WTC11 (cell line): ENCODE results near the gene AADACL4. TPM values are rescaled to one million over a fixed set of nuclear protein-coding genes. Genes with fewer than 3 reads are reported as not detected.

Source experiments
- ATAC-seq: fragments of 200-7000 bp; cut with Tn5 transposase; 2 replicates; pipeline ENCODE4 v1.10.0; 2021; ENCODE audit warnings: mild to moderate bottlenecking, moderate library complexity
- CTCF ChIA-PET: fragments of 300-600 bp; sonication (Branson Sonifier 250); formaldehyde crosslinking; loops from one replicate; lab custom pipeline; 2021; ENCODE audit warnings: antibody characterized with exemption; lab: Charles Lee
- POLR2A ChIA-PET: fragments of 350-600 bp; sonication (Branson Sonifier 250); formaldehyde crosslinking; loops from one replicate; lab custom pipeline; 2021; ENCODE audit warnings: antibody characterized with exemption; lab: Charles Lee
- DNase-seq: peaks from one replicate; pipeline ENCODE4 v3.0.0; 2021; ENCODE audit warnings: low spot score
- H3K27ac Mint-ChIP-seq: 2 replicates; pipeline ENCODE4 v1.8.0; 2021; ENCODE audit warnings: mixed read lengths
- H3K27me3 Mint-ChIP-seq: 2 replicates; pipeline ENCODE4 v1.8.0; 2021; ENCODE audit warnings: low read depth, mild to moderate bottlenecking, moderate library complexity, mixed read lengths
- H3K36me3 Mint-ChIP-seq: 2 replicates; pipeline ENCODE4 v1.8.0; 2021; ENCODE audit warnings: mixed read lengths
- H3K4me1 Mint-ChIP-seq: 2 replicates; pipeline ENCODE4 v1.8.0; 2022; ENCODE audit warnings: mixed read lengths
- H3K4me3 Mint-ChIP-seq: 2 replicates; pipeline ENCODE4 v1.8.0; 2021; ENCODE audit warnings: mild to moderate bottlenecking, moderate library complexity, mixed read lengths
- H3K9me3 Mint-ChIP-seq: 2 replicates; pipeline ENCODE4 v1.8.0; 2021; ENCODE audit warnings: mixed read lengths
- EMX1 ChIP-seq: fragments of 250-450 bp; sonication (Bioruptor Pico); IDR thresholded peaks from 2 replicates; pipeline ENCODE4 v1.8.0; 2021; ENCODE audit warnings: mild to moderate bottlenecking
- FOXP1 ChIP-seq: sonication (generic); formaldehyde crosslinking; IDR thresholded peaks from 2 replicates; pipeline ENCODE4 v1.8.0; 2022; ENCODE audit warnings: missing genetic modification reagents, mild to moderate bottlenecking, moderate library complexity, borderline replicate concordance
- GABPB1 ChIP-seq: sonication (generic); formaldehyde crosslinking; IDR thresholded peaks from 2 replicates; pipeline ENCODE4 v1.8.1; 2023; ENCODE audit warnings: mild to moderate bottlenecking, missing genetic modification reagents
- JUN ChIP-seq: sonication (generic); formaldehyde crosslinking; IDR thresholded peaks from 2 replicates; pipeline ENCODE4 v1.8.0; 2023; ENCODE audit warnings: mild to moderate bottlenecking, missing genetic modification reagents
- NR3C1 ChIP-seq: sonication (generic); formaldehyde crosslinking; conservative IDR thresholded peaks from 2 replicates; pipeline ENCODE4 v1.8.1; 2023; ENCODE audit warnings: low read depth, mild to moderate bottlenecking, missing genetic modification reagents
- OVOL2 ChIP-seq: fragments of 250-450 bp; sonication (Bioruptor Pico); IDR thresholded peaks from 2 replicates; pipeline ENCODE4 v1.9.0; 2021; ENCODE audit warnings: mild to moderate bottlenecking, borderline replicate concordance
- PRRX2 ChIP-seq: fragments of 250-450 bp; sonication (Bioruptor Pico); IDR thresholded peaks from 2 replicates; pipeline ENCODE4 v1.8.0; 2021; ENCODE audit warnings: mild to moderate bottlenecking
- TCF7 ChIP-seq: sonication (generic); formaldehyde crosslinking; IDR thresholded peaks from 2 replicates; pipeline ENCODE4 v1.8.0; 2022; ENCODE audit warnings: mild to moderate bottlenecking, low read depth, missing genetic modification reagents, moderate library complexity
- TEAD1 ChIP-seq: sonication (generic); formaldehyde crosslinking; IDR thresholded peaks from 2 replicates; pipeline ENCODE4 v1.8.0; 2022; ENCODE audit warnings: mild to moderate bottlenecking, missing genetic modification reagents
- ZBTB21 ChIP-seq: sonication (generic); formaldehyde crosslinking; IDR thresholded peaks from 2 replicates; pipeline ENCODE4 v1.8.1; 2023; ENCODE audit warnings: mild to moderate bottlenecking, missing genetic modification reagents, borderline replicate concordance
- ZNF416 ChIP-seq: fragments of 250-450 bp; sonication (Bioruptor Pico); IDR thresholded peaks from 2 replicates; pipeline ENCODE4 v1.9.0; 2021; ENCODE audit warnings: mild to moderate bottlenecking, inconsistent platforms
- total RNA-seq: library from RNA; stranded (reverse); gene quantifications from 3 replicates; pipeline ENCODE4 v1.2.3, GENCODE V29; 2021
- TF ChIP-seq, protein P1 (sequence below): sonication (generic); formaldehyde crosslinking; IDR thresholded peaks from 2 replicates; pipeline ENCODE4 v1.8.0; 2022; ENCODE audit warnings: mild to moderate bottlenecking, missing genetic modification reagents
- TF ChIP-seq, protein P2 (sequence below): sonication (generic); formaldehyde crosslinking; IDR thresholded peaks from 2 replicates; pipeline ENCODE4 v1.8.1; 2022; ENCODE audit warnings: mild to moderate bottlenecking, moderate library complexity, missing genetic modification reagents
- TF ChIP-seq, protein P3 (sequence below): sonication (generic); formaldehyde crosslinking; IDR thresholded peaks from 2 replicates; pipeline ENCODE4 v1.8.1; 2023; ENCODE audit warnings: mild to moderate bottlenecking, missing genetic modification reagents, moderate library complexity
- TF ChIP-seq, protein P4 (sequence below): sonication (generic); formaldehyde crosslinking; IDR thresholded peaks from 2 replicates; pipeline ENCODE4 v1.8.1; 2023; ENCODE audit warnings: mild to moderate bottlenecking, missing genetic modification reagents, moderate library complexity
- TF ChIP-seq, protein P5 (sequence below): sonication (generic); formaldehyde crosslinking; IDR thresholded peaks from 2 replicates; pipeline ENCODE4 v1.8.1; 2023; ENCODE audit warnings: mild to moderate bottlenecking, missing genetic modification reagents, borderline replicate concordance
- TF ChIP-seq, protein P6 (sequence below): fragments of 250-450 bp; sonication (Bioruptor Pico); IDR thresholded peaks from 2 replicates; pipeline ENCODE4 v1.9.0; 2021; ENCODE audit warnings: moderate library complexity, mild to moderate bottlenecking, inconsistent platforms, borderline replicate concordance
- TF ChIP-seq, protein P7 (sequence below): sonication (generic); formaldehyde crosslinking; IDR thresholded peaks from 2 replicates; pipeline ENCODE4 v1.8.1; 2022; ENCODE audit warnings: missing genetic modification reagents, borderline replicate concordance
- TF ChIP-seq, protein P8 (sequence below): sonication (generic); formaldehyde crosslinking; IDR thresholded peaks from 2 replicates; pipeline ENCODE4 v1.8.0; 2023; ENCODE audit warnings: missing genetic modification reagents, mild to moderate bottlenecking, borderline replicate concordance

Gene AADACL4
- total RNA-seq, 1 experiment from 2014 or later = 0.11 TPM

DNA sequence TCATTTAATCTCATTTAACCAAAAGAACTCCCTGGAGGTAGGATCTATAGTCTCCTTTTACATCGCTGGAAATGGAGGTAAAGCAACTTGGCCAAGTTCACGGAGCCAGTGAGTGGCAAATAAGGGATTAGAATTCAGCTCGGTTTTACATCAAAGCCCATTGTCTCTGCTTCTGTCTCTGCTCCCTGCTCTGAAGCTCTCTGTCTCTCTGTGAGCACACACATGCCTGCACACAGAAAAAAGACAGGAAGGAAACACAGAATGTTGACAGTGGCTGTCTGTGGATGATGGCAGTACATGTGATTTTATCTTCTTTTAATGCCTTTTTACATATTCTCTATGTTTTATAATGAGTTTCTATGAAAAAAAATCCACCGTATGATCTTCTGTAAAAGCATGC is 17.0 kb upstream of the AADACL4 start (continued):
- TF ChIP-seq, protein P1, sequence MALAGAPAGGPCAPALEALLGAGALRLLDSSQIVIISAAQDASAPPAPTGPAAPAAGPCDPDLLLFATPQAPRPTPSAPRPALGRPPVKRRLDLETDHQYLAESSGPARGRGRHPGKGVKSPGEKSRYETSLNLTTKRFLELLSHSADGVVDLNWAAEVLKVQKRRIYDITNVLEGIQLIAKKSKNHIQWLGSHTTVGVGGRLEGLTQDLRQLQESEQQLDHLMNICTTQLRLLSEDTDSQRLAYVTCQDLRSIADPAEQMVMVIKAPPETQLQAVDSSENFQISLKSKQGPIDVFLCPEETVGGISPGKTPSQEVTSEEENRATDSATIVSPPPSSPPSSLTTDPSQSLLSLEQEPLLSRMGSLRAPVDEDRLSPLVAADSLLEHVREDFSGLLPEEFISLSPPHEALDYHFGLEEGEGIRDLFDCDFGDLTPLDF = no peak

DNA sequence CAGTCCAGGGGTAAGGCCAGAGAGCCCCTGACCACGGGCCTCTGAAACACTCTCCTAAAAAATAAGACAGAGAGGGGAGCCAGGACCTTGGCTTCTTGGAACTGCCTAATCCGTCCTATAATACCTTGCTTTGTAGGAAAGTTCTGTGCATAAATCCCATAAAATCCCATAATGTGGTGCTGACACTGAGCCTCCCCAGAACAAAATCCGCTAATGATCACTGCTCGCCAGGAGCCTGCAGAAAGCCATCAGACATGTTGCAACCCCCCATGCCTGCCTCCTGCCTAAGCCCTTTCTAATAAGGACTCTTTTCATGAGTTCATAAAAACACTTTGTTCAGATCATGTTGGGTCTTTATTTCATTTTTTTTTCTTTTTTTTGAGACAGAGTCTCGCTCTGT is 16.6 kb upstream of the AADACL4 start:
- Mint-ChIP-seq H3K9me3 (no peaks in the 10 kb centered on the region), H3K4me3 (no peak overlapping the region), H3K27me3 (no peaks in the 10 kb centered on the region; the same call in 1 of the 2 replicates), H3K36me3 (no peaks in the 10 kb centered on the region), H3K4me1 (peaks cover 63% of the 10 kb centered on the region), H3K27ac (0 out of 2 replicates have a peak overlapping the region, but pooled peaks have one; percentile 23)
- ChIA-PET CTCF (no interaction called here), POLR2A (no interaction called here)
- ATAC-seq (no peak), DNase-seq (no peak)
- TF ChIP-seq FOXP1 (CRISPR knock-in tag) (no peak), PRRX2 (no peak), GABPB1 (CRISPR knock-in tag) (no peak), EMX1 (CRISPR knock-in tag) (no peak), JUN (CRISPR knock-in tag) (no peak), TCF7 (CRISPR knock-in tag) (no peak)
- TF ChIP-seq, protein P2, sequence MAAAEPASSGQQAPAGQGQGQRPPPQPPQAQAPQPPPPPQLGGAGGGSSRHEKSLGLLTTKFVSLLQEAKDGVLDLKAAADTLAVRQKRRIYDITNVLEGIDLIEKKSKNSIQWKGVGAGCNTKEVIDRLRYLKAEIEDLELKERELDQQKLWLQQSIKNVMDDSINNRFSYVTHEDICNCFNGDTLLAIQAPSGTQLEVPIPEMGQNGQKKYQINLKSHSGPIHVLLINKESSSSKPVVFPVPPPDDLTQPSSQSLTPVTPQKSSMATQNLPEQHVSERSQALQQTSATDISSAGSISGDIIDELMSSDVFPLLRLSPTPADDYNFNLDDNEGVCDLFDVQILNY (CRISPR knock-in tag) = no peak
- TF ChIP-seq, protein P3, sequence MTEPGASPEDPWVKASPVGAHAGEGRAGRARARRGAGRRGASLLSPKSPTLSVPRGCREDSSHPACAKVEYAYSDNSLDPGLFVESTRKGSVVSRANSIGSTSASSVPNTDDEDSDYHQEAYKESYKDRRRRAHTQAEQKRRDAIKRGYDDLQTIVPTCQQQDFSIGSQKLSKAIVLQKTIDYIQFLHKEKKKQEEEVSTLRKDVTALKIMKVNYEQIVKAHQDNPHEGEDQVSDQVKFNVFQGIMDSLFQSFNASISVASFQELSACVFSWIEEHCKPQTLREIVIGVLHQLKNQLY = no peak
- TF ChIP-seq, protein P4, sequence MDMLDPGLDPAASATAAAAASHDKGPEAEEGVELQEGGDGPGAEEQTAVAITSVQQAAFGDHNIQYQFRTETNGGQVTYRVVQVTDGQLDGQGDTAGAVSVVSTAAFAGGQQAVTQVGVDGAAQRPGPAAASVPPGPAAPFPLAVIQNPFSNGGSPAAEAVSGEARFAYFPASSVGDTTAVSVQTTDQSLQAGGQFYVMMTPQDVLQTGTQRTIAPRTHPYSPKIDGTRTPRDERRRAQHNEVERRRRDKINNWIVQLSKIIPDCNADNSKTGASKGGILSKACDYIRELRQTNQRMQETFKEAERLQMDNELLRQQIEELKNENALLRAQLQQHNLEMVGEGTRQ = no peak
- TF ChIP-seq, protein P5, sequence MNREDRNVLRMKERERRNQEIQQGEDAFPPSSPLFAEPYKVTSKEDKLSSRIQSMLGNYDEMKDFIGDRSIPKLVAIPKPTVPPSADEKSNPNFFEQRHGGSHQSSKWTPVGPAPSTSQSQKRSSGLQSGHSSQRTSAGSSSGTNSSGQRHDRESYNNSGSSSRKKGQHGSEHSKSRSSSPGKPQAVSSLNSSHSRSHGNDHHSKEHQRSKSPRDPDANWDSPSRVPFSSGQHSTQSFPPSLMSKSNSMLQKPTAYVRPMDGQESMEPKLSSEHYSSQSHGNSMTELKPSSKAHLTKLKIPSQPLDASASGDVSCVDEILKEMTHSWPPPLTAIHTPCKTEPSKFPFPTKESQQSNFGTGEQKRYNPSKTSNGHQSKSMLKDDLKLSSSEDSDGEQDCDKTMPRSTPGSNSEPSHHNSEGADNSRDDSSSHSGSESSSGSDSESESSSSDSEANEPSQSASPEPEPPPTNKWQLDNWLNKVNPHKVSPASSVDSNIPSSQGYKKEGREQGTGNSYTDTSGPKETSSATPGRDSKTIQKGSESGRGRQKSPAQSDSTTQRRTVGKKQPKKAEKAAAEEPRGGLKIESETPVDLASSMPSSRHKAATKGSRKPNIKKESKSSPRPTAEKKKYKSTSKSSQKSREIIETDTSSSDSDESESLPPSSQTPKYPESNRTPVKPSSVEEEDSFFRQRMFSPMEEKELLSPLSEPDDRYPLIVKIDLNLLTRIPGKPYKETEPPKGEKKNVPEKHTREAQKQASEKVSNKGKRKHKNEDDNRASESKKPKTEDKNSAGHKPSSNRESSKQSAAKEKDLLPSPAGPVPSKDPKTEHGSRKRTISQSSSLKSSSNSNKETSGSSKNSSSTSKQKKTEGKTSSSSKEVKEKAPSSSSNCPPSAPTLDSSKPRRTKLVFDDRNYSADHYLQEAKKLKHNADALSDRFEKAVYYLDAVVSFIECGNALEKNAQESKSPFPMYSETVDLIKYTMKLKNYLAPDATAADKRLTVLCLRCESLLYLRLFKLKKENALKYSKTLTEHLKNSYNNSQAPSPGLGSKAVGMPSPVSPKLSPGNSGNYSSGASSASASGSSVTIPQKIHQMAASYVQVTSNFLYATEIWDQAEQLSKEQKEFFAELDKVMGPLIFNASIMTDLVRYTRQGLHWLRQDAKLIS (CRISPR knock-in tag) = no peak

DNA sequence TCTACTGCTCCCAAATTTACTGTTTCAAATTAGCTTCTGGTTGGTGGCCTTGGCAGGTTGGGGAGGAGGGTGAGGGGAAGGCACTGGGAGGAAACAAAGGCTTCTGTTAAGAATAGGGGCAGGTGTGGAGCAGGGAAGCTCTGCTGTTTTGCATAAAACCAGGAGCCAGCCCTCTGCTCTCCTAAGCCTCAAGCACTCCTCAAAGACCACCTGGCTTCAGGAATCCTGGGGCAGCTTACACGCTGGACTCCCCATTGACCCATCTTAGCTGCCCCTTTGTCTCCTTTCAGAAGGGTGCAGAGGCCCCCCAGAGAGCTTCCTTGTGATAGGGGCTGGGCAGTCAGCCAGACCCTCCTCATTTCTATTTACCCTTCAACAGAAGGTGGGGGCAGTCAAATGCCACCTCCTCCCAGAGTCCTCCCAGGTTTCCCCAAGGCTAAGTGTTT is 14.4 kb upstream of the AADACL4 start:
- peak overlapping the region; percentile 94 for H3K27ac Mint-ChIP-seq
- H3K9me3 Mint-ChIP-seq = no peaks in the 10 kb centered on the region
- POLR2A ChIA-PET = interaction anchor here (0.8 to 1.6 kb wide), 6 partner anchors 11 to 29 kb away, joined by 3 to 5 read pairs (median 4); partner anchors contain the start of genes AADACL4 and DHRS3
- CTCF ChIA-PET = interaction anchor here (0.9 to 4.1 kb wide), 12 partner anchors 9 to 354 kb away, joined by 3 to 37 read pairs (median 5); partner anchors contain the start of gene DHRS3
- DNase-seq (peak; percentile 51), ATAC-seq (peak; percentile 96)
- H3K27me3 Mint-ChIP-seq = no peaks in the 10 kb centered on the region; the same call in 1 of the 2 replicates
- H3K4me1 Mint-ChIP-seq = peaks cover 61% of the 10 kb centered on the region
- H3K4me3 Mint-ChIP-seq = 0 out of 2 replicates have a peak overlapping the region, but pooled peaks have one; percentile 7
- H3K36me3 Mint-ChIP-seq = no peaks in the 10 kb centered on the region
- TF ChIP-seq ZBTB21 (CRISPR knock-in tag) = no peak
- TF ChIP-seq, protein P6, sequence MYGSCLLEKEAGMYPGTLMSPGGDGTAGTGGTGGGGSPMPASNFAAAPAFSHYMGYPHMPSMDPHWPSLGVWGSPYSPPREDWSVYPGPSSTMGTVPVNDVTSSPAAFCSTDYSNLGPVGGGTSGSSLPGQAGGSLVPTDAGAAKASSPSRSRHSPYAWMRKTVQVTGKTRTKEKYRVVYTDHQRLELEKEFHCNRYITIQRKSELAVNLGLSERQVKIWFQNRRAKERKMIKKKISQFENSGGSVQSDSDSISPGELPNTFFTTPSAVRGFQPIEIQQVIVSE (CRISPR knock-in tag) = no peak
- TF ChIP-seq, protein P7, sequence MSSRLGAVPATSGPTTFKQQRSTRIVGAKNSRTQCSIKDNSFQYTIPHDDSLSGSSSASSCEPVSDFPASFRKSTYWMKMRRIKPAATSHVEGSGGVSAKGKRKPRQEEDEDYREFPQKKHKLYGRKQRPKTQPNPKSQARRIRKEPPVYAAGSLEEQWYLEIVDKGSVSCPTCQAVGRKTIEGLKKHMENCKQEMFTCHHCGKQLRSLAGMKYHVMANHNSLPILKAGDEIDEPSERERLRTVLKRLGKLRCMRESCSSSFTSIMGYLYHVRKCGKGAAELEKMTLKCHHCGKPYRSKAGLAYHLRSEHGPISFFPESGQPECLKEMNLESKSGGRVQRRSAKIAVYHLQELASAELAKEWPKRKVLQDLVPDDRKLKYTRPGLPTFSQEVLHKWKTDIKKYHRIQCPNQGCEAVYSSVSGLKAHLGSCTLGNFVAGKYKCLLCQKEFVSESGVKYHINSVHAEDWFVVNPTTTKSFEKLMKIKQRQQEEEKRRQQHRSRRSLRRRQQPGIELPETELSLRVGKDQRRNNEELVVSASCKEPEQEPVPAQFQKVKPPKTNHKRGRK (CRISPR knock-in tag) = no peak
- TF ChIP-seq OVOL2 (CRISPR knock-in tag) = no peak
- no peak for TF ChIP-seq NR3C1
- peak; percentile 37; the same call in 1 of the 2 replicates for TF ChIP-seq TEAD1 (CRISPR knock-in tag)
- no peak for TF ChIP-seq ZNF416 (CRISPR knock-in tag)
- TF ChIP-seq, protein P8, sequence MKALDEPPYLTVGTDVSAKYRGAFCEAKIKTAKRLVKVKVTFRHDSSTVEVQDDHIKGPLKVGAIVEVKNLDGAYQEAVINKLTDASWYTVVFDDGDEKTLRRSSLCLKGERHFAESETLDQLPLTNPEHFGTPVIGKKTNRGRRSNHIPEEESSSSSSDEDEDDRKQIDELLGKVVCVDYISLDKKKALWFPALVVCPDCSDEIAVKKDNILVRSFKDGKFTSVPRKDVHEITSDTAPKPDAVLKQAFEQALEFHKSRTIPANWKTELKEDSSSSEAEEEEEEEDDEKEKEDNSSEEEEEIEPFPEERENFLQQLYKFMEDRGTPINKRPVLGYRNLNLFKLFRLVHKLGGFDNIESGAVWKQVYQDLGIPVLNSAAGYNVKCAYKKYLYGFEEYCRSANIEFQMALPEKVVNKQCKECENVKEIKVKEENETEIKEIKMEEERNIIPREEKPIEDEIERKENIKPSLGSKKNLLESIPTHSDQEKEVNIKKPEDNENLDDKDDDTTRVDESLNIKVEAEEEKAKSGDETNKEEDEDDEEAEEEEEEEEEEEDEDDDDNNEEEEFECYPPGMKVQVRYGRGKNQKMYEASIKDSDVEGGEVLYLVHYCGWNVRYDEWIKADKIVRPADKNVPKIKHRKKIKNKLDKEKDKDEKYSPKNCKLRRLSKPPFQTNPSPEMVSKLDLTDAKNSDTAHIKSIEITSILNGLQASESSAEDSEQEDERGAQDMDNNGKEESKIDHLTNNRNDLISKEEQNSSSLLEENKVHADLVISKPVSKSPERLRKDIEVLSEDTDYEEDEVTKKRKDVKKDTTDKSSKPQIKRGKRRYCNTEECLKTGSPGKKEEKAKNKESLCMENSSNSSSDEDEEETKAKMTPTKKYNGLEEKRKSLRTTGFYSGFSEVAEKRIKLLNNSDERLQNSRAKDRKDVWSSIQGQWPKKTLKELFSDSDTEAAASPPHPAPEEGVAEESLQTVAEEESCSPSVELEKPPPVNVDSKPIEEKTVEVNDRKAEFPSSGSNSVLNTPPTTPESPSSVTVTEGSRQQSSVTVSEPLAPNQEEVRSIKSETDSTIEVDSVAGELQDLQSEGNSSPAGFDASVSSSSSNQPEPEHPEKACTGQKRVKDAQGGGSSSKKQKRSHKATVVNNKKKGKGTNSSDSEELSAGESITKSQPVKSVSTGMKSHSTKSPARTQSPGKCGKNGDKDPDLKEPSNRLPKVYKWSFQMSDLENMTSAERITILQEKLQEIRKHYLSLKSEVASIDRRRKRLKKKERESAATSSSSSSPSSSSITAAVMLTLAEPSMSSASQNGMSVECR (CRISPR knock-in tag) = peak; percentile 45; the same call in 1 of the 2 replicates
